ENCODE data around the gene AXIN1.

The AXIN1 gene

DNA sequence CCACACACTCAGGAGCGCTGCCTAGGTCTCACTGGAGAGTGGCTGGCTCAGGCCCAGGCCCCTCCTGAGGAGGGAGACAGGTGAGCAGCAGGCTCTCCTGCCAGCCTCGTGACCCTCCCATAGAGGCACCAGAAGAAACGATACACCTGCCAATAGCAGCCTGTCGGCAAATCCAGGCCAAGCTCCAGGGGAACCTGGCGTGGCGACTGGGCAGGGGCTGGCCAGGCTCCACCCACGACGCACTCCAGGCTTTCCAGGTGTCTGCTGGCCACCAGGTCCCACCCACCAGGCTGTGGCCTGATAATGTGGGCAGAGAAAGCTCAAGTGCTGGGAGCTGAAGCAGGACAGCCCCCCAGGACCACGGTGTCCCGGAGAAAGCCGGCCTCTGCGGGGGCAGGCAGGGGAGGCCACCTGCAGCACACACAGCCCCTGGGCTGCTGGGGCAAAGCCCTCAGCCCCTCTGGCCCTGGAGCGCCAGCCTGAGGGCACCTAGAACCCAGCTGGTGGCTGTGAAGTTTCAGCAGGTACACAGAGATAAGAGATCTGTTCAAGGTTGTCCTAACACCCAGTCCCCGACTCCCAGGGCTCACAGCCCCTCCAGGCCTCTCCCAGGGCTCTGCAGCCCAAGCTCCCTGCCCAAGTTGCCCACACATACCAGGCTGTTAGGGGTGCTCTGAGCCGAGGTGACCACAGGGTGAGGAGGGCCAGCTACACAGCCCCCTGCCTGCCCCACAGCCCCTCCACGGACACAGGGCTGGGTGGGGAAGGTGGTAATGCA, 26.8 kb upstream of the AXIN1 start:
- TF ChIP-seq TAF1 (IDR thresholded peaks at IDR 0.05; ENCODE audit: borderline replicate concordance, insufficient read depth, low read length), result no peak
- no peak for TF ChIP-seq SIN3A (IDR thresholded peaks at IDR 0.05; ENCODE audit: borderline replicate concordance, insufficient read depth, low read length)
- TF ChIP-seq, protein P1, sequence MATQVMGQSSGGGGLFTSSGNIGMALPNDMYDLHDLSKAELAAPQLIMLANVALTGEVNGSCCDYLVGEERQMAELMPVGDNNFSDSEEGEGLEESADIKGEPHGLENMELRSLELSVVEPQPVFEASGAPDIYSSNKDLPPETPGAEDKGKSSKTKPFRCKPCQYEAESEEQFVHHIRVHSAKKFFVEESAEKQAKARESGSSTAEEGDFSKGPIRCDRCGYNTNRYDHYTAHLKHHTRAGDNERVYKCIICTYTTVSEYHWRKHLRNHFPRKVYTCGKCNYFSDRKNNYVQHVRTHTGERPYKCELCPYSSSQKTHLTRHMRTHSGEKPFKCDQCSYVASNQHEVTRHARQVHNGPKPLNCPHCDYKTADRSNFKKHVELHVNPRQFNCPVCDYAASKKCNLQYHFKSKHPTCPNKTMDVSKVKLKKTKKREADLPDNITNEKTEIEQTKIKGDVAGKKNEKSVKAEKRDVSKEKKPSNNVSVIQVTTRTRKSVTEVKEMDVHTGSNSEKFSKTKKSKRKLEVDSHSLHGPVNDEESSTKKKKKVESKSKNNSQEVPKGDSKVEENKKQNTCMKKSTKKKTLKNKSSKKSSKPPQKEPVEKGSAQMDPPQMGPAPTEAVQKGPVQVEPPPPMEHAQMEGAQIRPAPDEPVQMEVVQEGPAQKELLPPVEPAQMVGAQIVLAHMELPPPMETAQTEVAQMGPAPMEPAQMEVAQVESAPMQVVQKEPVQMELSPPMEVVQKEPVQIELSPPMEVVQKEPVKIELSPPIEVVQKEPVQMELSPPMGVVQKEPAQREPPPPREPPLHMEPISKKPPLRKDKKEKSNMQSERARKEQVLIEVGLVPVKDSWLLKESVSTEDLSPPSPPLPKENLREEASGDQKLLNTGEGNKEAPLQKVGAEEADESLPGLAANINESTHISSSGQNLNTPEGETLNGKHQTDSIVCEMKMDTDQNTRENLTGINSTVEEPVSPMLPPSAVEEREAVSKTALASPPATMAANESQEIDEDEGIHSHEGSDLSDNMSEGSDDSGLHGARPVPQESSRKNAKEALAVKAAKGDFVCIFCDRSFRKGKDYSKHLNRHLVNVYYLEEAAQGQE (IDR thresholded peaks at IDR 0.05; ENCODE audit: insufficient read depth in 1 of 2, low read depth in 2 of 2, low read length in 2 of 2), result no peak
- no peak for TF ChIP-seq FOXP2 (optimal IDR thresholded peaks at IDR 0.05; ENCODE audit: borderline replicate concordance, extremely low read depth, extremely low read length, insufficient read depth)
- TF ChIP-seq POLR2AphosphoS5 (IDR thresholded peaks at IDR 0.05; ENCODE audit: low read depth, low read length), result no peak

DNA sequence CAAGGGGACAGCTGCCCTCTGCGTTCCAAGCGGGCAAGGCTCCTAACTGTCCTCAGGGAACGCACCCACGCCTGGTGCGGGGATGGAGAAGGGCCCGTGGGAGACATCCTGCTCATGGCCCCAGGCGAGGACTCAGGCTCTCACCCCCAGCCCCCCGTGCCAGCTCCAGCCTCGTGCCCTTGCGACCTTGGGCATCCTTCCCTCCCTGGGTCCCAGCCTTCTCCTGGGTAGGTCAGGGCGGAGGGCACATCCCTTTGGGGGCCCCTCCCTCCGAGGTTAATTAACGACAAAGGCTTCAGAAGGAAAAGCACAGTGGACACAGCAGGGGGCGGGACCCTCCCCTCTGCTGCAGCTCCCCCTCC, 26.3 kb upstream of the AXIN1 start:
- no peak for TF ChIP-seq TAF1 (IDR thresholded peaks at IDR 0.05; ENCODE audit: borderline replicate concordance, insufficient read depth, low read length)
- TF ChIP-seq, protein P1 (IDR thresholded peaks at IDR 0.05; ENCODE audit: insufficient read depth in 1 of 2, low read depth in 2 of 2, low read length in 2 of 2), result no peak
- no peak for TF ChIP-seq POLR2AphosphoS5 (IDR thresholded peaks at IDR 0.05; ENCODE audit: low read depth, low read length)
- TF ChIP-seq FOXP2 (optimal IDR thresholded peaks at IDR 0.05; ENCODE audit: borderline replicate concordance, extremely low read depth, extremely low read length, insufficient read depth), result no peak
- no peak for TF ChIP-seq SIN3A (IDR thresholded peaks at IDR 0.05; ENCODE audit: borderline replicate concordance, insufficient read depth, low read length)

DNA sequence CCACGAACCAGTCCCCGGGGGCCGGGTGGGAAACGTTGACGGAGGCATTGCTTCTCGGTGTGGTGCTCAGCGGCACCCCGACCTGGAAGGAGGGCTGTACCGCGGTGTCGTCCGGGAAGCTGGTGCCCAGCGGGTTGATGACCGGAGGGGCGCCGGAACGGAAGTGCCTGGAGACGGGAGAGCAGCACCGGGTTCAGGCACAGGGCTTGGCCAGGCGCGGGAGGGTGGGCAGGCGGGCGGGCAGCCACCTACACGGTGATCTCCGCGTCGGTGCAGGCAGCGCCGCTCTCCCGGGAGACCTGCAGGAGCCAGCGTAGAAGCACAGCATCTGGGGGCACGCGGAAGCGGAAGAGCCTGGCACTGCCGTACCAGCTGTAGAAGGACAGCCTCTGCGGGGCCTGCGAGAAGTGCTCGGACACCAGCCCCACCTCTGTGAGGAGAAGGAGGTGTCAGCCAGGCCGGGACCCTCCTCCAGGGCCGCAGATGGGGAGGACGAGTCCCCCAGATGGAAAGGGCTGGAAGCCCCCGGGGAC, 25.0 kb upstream of the AXIN1 start:
- TF ChIP-seq TAF1 (IDR thresholded peaks at IDR 0.05; ENCODE audit: borderline replicate concordance, insufficient read depth, low read length) (no peak), POLR2AphosphoS5 (IDR thresholded peaks at IDR 0.05; ENCODE audit: low read depth, low read length) (no peak), SIN3A (IDR thresholded peaks at IDR 0.05; ENCODE audit: borderline replicate concordance, insufficient read depth, low read length) (no peak), FOXP2 (optimal IDR thresholded peaks at IDR 0.05; ENCODE audit: borderline replicate concordance, extremely low read depth, extremely low read length, insufficient read depth) (no peak)
- TF ChIP-seq, protein P1 (IDR thresholded peaks at IDR 0.05; ENCODE audit: insufficient read depth in 1 of 2, low read depth in 2 of 2, low read length in 2 of 2), result no peak

DNA sequence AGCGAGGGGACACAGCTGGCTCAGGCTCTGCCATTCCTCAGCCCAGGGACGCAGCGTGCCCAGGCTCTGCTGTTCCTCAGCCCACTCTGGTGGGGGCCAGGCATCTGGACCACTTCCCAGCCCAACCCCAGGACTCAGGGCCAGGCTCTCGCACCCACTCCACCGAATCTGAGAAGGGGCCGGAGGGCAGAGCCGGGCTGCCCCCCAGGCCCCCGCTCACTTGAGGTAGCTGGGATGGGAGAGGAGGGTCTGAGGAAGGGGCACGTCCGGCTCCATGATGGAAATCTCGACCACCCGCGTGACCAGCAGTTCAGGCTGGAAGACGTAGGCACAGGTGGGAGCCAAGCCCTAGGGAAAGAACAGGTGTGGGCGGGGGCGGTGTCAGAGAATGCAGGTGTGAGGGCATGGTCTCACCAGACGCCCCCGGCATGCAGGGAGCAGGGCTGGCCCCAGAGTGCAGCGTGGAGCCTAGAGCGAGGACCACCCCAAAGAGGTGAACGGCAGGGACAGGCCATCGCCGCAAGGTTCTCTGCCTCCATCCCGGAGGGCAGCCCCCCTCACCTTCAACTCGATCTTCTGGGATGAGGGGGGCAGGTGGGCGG, 24.4 kb upstream of the AXIN1 start:
- TF ChIP-seq, protein P1 (IDR thresholded peaks at IDR 0.05; ENCODE audit: insufficient read depth in 1 of 2, low read depth in 2 of 2, low read length in 2 of 2), result no peak
- TF ChIP-seq POLR2AphosphoS5 (IDR thresholded peaks at IDR 0.05; ENCODE audit: low read depth, low read length) (no peak), TAF1 (IDR thresholded peaks at IDR 0.05; ENCODE audit: borderline replicate concordance, insufficient read depth, low read length) (no peak), SIN3A (IDR thresholded peaks at IDR 0.05; ENCODE audit: borderline replicate concordance, insufficient read depth, low read length) (no peak), FOXP2 (optimal IDR thresholded peaks at IDR 0.05; ENCODE audit: borderline replicate concordance, extremely low read depth, extremely low read length, insufficient read depth) (no peak)

Data from PFSK-1 (cell line).